HG03175 (cell line): Measurements from ENCODE around the gene KCNA5.

ENCODE experiments used
- ATAC-seq: cut with Tn5 transposase; IDR thresholded peaks from one replicate; pipeline ENCODE4 v1.9.1; 2021; ENCODE audit warnings: mild to moderate bottlenecking, moderate library complexity; ENCODE audit not compliant: unreplicated experiment

Gene KCNA5

DNA sequence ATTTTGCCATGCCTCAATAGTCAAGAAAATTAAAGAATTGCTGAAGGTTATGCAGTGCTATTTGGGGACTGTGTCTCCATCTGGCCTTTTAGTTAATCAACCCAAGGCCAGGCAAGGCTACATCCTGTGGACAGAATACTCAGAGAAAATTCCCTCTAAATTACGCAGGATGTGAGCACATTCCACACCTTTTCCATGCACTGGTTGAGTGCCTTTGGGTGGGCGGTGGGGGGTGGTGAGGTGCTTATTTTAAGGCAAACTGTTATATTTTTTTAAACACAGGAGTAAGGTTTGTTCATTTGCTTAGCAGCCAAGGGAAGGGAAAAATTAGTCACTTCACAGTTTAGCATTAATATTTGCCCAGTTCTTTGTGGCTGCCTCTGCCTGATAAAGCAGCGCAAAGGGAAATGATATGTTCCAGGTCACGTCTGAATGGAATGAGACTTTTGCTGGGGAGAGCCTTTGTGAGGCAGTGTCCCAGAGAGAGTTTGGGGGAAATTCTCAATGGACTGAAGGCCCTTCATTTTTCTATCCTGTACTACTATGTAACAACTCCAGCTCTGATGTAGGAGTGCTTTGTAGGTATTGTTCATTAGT, 17.2 kb upstream of the KCNA5 start:
- ATAC-seq = no peak

DNA sequence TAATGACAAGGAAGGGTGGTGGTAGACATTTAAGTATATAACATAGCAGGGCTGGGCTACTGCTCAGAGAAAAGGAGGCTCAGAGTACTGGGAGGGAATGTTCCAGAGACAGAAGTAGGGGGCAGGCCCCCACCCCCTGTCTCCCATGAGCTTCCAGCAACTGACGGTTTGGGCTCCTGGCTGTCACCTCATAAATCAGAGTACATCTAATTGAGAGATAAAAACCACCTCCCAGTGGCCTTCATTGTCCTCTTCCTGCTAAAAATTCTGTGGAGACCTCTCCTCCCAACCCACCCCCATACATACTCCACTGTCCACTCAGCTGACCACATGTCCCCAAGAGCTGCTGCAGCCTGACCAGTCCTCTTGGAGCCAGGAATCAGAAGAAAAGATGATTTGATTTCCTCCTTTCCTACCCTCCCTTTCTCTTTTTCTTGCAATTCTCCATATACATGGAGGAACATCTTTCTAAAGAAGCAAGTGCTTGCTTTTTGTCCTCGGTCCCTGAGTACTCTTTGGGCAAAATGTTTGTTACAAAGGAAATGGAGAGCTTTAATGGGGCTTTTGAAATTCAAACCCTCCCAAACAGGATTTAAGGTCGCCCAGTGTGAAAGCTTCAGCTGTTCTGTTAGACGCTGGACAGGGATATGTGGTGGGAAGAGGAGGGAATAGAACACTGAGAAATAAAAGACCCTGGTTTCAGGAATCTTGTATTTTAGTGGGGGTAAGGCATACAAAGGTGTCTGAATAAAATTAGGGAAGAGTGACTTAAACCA, 16.4 kb upstream of the KCNA5 start:
- no peak for ATAC-seq

GRCh38 chr12:5030066-5030465, 13.6 kb upstream of the KCNA5 start:
- no peak for ATAC-seq

DNA sequence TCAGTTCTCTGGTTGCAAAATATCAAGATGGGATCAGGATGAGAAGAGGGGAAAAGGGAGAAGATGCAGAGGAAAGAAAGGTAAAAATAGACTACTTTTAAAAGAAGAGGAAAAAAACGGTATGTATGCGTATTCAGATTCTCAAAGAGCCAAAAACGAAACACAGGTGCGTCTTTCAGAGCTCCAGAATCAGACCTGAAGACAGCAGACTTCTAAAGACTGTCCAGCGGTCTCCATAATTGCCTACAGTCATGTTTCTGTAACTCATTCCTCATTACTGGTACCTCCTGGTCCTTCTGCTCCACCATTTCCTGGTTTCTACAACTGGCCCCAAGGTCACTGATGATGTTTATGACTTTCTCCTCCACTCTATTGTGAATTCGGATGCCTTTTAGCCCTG, 12.4 kb upstream of the KCNA5 start:
- ATAC-seq = no peak

DNA sequence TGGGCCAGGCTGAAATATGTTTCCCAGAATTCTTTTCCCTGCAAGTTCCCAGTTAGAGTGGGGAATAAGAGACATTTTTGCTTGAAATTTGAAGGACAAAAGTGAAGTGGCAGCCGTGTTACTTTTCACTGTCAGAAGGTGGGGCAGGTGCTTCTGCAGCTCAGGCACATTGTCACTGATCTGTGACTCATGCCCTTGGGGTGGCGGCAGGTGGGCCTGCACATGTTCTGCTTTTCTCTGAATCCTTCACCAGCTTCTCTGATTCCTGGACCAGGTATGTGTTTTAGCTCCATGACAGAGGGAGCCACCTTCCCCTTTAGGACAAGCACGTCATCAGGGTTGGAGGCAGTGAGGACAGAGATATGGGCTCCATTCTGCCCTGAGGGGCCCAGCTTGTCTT, 11.7 kb upstream of the KCNA5 start:
- no peak for ATAC-seq

- no peak for ATAC-seq
These were observed 10.9 kb upstream of the KCNA5 start for GRCh38 chr12:5032821-5033220.

DNA sequence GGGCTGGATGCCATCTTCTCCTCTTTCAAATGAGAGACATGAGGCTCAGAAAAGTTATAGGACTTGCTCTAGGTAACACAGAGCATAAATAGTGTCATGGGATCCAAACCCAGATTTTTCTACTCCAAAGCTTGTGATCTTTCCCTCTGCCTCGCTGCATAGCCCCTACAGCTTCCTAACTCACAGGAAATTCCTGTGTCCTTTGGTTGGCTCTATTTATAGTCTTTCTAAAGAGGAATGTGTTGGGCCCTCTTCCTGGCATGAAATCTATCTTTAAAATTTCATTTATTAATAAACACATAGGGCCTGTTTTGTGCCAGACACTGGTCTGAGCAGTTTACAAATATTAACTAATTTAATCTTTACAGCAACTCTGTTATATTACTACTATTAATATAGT, 9.8 kb upstream of the KCNA5 start:
- no peak for ATAC-seq

GRCh38 chr12:5034603-5035002, 9.1 kb upstream of the KCNA5 start:
- ATAC-seq = no peak

DNA sequence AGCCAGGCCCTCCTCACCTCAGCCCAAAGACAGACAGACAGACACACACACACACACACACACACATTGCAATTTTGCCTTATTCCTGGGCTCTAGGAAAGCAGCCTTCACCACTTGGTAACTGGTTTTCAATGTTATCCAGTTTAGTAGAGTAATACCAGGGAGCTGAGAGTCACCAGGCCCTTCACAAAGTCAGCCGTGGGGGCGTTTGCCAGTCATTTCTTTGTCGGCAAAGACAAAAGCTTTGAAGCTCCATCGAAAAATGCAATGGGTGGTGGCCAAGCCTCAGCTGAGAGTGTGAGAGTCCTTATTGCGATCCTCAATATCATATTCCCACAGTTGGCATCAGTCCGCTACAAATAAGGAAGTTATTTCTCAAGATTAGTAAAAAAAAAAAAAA, 8.1 kb upstream of the KCNA5 start:
- ATAC-seq = no peak

DNA sequence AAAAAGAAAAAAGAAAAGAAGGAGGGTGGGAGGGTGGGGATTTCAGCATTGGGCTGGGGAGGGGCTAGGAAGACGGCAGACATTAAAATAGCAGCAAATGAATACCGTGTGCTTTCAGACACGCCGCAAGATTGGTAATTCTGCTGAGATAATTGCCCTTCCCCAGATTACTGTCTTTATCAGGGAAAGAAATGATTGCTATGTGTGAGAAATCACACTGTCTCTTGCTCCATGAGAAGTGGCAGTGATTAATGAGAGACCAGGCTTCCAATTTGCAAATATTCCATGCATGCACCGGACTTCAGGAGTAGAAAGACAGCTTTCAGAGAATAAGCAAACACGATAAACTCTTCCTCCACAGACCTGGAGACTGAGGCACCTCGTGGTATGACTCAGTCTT, 7.6 kb upstream of the KCNA5 start:
- ATAC-seq = no peak

GRCh38 chr12:5037795-5038357, 5.8 kb upstream of the KCNA5 start:
- ATAC-seq = no peak

DNA sequence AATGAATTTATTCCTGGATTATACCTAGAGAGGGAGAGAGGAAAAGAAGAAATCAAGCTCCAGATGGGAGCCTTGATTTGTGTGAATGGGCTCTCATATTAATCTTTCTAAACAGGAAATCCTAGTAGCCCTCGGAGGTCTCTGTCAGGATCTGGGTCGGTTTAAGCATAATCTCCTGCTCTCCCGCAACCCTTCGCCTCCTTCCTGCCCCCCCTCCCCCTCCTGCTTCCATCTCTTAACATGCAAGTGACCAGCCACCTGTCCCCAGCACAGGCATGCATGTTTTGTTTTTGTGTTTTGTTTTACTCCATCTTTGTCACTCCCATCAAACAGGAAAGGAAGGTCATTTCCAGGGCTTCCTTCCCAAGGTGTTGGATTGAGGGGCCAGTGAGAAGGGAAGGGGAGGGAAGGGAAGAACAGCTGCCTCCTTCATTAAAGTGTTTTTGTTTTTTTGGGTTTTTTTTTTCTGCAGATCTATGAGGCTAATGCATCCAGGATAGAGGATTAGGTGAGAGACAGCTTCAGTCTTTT, 4.8 kb upstream of the KCNA5 start:
- ATAC-seq = no peak

DNA sequence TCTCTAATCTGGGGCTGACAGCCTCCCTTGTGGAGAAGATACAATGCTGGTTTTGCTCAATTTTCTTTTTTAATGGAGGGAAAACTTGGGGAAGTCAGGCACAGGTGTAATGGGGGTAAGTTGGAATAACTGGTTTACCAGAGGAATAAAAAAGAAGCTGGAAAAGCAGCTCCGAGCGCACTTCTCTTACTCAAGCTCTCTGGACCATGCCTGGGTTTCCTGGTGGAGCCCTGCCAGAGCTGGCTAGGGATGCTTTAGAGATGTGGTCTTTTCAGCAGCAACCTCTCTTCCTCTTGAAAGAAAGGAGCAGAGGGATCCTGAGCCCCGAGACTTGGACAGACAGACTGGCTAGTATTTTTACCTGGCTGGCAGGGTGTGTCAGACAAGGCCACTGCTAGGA, 3.9 kb upstream of the KCNA5 start:
- ATAC-seq = no peak

- ATAC-seq = no peak
These were observed 3.3 kb upstream of the KCNA5 start for GRCh38 chr12:5040368-5040767.

DNA sequence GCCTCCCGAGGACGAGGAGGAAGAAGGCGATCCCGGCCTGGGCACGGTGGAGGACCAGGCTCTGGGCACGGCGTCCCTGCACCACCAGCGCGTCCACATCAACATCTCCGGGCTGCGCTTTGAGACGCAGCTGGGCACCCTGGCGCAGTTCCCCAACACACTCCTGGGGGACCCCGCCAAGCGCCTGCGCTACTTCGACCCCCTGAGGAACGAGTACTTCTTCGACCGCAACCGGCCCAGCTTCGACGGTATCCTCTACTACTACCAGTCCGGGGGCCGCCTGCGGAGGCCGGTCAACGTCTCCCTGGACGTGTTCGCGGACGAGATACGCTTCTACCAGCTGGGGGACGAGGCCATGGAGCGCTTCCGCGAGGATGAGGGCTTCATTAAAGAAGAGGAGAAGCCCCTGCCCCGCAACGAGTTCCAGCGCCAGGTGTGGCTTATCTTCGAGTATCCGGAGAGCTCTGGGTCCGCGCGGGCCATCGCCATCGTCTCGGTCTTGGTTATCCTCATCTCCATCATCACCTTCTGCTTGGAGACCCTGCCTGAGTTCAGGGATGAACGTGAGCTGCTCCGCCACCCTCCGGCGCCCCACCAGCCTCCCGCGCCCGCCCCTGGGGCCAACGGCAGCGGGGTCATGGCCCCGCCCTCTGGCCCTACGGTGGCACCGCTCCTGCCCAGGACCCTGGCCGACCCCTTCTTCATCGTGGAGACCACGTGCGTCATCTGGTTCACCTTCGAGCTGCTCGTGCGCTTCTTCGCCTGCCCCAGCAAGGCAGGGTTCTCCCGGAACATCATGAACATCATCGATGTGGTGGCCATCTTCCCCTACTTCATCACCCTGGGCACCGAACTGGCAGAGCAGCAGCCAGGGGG, 979 bp downstream of the KCNA5 start:
- no peak for ATAC-seq

- ATAC-seq = no peak
These were observed 3.4 kb downstream of the KCNA5 start for GRCh38 chr12:5047094-5047493.

DNA sequence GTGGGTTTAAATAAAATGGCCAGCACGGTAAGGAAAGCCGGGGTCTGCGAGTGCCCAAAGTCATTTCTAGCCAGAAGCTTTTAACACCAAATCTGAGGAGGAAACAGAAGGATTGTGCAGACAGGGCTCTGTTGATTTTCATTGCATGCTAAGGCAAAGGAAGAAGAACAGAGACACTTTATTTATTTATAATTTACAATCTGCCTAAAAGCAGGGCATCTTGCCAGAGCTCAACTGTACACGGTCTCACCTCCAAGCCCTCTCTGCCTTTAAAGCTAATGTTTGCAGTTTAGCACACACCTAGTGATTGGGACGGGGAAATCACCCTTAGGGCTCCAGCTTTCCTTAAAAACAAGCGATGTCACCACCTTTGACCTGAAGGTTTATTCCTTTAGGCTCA, 4.0 kb downstream of the KCNA5 start:
- ATAC-seq = no peak

GRCh38 chr12:5050542-5050941, 6.9 kb downstream of the KCNA5 start:
- ATAC-seq = no peak

DNA sequence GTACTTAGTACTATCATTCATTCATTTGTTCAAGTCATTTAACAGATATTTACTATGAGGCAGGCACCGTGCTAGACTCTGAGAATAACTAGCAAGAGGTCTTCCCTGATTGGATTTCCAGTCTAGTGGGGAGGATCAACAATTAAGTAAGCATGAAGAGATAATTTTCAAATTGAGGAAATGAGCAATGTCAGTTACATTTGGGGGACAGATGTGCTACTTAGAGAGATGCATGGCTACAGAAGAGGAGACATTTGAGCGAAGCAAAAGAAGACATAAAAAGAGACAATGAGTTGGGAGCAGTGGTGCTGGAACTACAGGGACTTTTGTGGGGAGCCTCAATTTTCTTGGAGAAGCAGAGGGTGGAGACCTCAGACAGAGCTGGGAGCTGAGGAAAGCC, 7.7 kb downstream of the KCNA5 start:
- no peak for ATAC-seq

- no peak for ATAC-seq
These were observed 8.2 kb downstream of the KCNA5 start for GRCh38 chr12:5051913-5052312.

GRCh38 chr12:5052348-5052747, 8.7 kb downstream of the KCNA5 start:
- ATAC-seq = no peak
